ENCODE results near the gene LBH.
A peak's percentile ranks its signal among the peaks of the same experiment; 100 is the strongest.

Gene LBH

DNA sequence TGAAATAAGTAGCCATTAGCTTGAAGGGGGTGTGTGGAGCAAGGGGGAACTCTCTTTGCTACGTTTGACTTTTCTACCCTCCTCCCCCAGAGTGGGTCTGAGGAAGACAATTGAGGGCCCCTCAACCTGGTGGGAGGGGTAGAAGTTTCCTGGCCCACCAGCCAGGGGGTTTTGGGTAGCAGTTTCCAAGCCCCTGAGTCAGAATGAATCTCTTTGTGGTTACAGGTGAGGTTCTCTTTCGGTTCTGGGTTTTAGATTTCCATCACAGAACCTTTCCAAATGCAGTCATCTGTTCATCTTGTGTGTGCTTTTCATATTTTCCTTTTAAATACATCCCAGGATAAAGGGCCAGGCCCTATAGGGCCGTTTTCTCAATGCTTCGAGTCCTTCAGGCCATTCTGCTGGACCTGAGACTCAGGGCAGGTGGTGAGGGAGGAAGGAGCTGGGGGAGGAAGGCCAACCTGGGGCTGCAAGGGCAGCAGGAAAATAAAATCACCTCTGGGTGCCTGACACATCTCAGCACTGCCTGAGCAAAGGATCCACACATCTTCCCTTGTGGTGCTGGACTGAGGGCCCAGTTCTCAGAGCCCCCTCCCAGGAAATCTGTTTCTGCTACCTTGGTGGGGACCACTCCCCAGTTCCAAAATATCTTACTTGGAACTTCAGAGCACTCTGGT is 4.7 kb downstream of the LBH start:
- no peak for DNase-seq (ENCODE audit: low spot score)

DNA sequence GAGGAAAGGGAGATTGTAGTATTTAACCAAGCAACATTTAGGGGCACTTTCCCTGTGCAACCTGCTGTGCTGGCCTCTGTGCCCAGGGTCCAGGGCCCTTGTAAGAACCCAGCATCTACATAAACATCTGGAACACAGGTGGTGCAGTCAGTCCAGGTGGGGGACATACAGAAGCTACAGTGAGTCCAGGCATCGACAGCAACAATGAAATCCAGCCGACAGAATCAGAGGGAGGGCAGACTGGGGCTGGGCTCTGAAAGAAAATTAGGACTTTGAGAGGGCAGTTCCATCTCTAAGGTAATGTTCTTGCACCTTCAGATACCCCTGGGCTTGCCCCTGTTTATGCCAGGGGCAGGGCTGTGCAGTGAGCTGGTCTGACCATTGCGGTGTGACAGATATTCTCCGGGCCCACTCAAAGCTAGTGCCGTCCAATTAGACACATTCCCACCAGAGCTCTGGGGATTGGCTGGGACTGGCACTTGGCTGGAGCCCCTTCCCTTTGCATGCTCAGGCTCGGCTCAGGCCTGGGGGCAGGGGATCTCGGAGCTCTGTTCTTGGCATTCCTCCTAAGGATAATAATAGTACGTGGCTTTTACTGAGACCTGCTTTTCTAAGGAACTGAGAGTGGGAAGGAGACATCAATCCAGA is 5.4 kb downstream of the LBH start:
- no peak for DNase-seq (ENCODE audit: low spot score)

GRCh38 chr2:30237239-30237965 is 6.1 kb downstream of the LBH start:
- no peak for DNase-seq (ENCODE audit: low spot score)

- no peak for DNase-seq (ENCODE audit: low spot score)
Observed at GRCh38 chr2:30237966-30238800, 6.8 kb downstream of the LBH start.

DNA sequence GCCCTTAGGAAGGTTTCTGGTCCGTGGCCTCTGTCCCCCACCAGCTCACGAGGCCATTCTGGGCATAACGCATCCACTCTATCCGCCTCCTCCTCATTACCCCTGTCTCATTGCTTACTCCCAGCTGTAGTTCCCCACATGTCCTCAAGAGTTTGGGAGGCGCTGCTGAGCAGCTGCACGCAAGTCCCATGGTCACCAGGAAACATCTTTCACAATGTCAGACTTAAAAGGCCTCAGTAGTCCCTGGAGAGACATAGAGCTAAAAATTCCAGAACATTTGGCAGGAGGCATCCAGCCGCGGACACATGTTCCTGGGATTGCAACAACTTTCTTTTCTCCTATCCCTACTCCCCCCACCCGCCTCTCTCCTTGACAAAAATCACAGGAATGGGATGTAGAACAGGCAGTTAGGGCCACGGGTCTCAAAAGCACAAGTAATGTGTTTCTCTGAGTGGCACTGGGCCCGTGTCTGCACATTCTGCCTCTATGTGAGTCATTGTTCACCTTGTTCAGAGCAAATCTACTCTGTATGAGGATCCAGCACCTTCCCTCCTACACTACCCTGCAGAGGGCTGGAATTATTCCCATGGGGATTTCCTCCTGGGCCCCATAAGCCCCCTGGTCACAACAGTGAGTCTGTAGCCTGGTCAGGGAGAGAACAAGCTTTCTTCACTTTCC is 8.1 kb downstream of the LBH start:
- DNase-seq (ENCODE audit: low spot score) = peak; percentile 82

GRCh38 chr2:30239986-30240752 is 8.8 kb downstream of the LBH start:
- DNase-seq (ENCODE audit: low spot score) = no peak

DNA sequence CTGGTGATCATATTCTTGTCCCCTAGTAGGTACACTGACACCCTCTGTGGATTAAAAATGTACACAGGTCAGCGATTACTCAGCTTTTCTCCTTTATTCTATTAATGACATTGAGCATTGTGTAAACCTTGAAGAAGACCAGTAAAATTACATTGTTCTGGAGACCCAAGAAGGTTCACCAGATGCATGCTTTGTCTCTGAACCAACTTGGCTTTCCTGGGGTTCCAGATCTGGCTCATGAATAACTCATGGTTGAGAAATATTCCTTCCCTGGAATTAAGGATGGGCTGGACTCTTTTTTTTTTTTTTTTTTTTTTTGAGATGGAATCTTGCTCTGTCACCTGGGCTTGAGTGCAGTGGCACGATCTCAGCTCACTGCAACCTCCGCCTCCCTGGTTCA is 11.9 kb downstream of the LBH start:
- DNase-seq (ENCODE audit: low spot score) = no peak

- DNase-seq (ENCODE audit: low spot score) = no peak
Observed at GRCh38 chr2:30245364-30245763, 14.0 kb downstream of the LBH start.

DNA sequence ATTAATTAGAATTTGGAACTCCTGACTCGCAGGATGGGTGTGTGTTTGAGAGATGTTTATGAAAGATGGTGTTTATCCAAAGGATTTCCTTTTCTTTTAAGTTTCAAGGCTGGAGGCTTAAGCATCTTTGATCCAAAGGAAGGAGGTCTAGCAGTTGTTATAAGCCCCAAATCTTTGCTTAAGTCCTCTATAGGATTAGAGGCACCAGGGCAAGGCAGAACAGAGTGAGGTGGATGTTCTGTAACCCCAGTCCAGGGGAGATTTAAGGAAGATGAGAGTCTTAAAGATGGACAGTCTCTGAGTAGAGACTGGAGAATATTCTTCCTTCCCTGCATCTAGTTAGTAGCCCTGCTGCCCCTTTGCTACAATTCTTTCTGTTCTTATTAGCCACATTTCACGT is 17.5 kb downstream of the LBH start:
- no peak for DNase-seq (ENCODE audit: low spot score)

DNA sequence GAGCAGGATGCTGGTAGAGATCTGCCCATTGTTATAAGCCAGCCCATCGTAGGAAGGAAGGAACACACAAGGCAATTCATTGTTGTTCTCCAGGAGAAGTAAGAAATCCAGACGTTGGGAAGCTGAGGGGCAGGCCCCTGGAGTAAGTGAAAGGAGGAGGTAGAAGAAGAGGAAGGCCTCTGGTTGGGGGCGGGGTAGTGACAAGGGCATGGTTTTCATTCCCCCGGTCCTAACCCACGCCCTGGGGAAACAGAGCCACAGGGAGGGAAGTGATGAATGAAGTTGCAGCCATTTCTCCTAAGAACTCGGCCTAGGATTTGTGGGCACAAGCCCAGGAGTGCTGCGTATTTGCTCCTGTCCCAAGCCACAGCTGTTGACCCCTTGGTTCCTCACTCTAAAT is 18.0 kb downstream of the LBH start:
- DNase-seq (ENCODE audit: low spot score) = no peak

DNA sequence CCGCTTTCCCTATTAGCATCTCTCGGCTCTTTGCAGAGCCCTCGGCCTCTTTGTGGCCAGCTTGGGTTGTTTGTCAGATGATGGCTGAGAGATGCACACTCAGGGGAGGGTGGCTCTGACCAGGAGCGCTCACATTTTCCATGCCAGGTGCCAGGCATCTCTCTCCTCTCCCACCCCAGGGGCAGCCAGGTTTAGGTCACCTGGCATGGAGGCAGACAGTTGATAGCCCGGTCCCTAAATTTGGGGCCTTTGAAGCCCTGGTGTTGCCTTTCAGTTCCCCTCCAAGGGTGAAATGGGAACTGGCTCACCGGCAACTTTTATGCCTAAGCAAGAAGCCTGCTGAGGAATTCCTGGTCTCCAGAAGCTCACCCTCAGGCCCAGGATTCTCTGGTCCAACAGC is 19.1 kb downstream of the LBH start:
- no peak for DNase-seq (ENCODE audit: low spot score)

GRCh38 chr2:30252723-30253701 is 21.7 kb downstream of the LBH start:
- peak; percentile 77 for DNase-seq (ENCODE audit: low spot score)

DNA sequence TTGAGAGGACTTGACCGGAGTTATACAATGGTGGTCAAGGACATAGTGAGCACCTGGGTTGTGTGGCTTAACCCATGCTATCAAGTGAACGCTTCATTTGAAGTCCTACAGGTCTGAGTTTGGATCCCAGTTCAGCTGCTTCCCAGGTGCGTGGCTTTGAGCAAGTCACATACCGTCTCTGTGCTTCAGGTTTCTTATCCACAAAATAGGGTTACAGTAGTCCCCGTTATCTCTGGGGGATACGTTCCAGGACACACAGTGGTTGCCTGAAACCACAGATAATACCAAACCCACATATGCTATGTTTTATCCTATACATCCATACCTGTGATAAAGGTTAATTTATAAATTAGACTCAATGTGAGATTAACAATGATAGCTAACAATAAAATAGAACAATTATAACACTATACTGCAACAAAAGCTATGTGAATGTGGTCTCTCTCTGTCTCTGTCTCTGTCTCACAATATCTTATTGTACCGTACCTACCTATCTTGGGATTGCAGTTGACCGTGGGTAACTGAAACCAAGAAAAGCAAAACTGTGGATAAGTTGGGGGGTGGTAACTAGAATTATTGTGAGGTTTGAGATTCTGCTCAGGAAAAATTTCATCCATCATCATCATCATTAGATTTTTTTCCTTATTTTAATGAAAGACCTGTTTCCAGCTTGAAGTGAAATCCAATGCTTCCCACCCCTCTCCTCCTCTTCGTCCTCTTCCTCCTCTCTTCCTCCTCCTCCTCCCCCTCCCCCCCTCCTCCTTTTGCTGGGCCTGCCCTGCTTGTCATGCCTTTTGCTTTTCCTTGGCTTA is 22.7 kb downstream of the LBH start:
- no peak for DNase-seq (ENCODE audit: low spot score)

DNA sequence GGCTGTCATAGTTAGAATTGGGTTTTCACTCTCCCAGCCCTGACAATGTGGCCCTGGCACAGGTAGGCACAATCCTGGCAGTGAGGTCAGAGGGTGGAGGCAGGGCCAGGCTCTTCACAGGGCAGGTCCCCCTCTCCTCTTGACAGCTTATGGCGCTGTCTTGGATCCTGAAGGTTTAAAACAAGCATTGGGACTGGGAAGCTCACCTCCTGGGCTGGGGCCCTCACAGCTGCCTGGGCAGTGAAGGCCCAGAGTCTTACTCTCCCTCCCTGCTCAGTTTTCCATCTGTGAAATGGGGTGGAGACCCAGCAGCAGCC is 23.3 kb downstream of the LBH start:
- no peak for DNase-seq (ENCODE audit: low spot score)

DNA sequence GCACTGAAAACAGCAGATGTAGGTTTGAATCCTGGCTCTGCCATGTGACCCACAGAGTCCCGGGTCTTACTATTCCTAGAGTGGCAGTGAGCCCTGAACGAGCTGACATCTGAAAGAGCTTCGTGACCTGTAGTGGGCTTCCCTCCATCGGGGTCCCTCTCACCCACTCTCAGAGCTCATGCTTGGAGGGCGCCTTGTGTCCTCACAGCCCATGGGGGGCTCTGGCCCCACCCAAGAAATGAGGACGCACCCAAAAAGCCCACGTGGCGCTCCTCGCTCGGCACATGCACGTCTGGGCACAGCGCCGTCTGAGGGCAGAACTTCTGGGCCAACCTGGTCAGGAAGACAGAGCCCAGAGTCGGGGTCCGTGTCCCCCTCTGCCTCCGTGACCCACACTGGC is 23.7 kb downstream of the LBH start:
- DNase-seq (ENCODE audit: low spot score) = no peak

- no peak for DNase-seq (ENCODE audit: low spot score)
Observed at GRCh38 chr2:30255466-30256408, 24.4 kb downstream of the LBH start.

DNA sequence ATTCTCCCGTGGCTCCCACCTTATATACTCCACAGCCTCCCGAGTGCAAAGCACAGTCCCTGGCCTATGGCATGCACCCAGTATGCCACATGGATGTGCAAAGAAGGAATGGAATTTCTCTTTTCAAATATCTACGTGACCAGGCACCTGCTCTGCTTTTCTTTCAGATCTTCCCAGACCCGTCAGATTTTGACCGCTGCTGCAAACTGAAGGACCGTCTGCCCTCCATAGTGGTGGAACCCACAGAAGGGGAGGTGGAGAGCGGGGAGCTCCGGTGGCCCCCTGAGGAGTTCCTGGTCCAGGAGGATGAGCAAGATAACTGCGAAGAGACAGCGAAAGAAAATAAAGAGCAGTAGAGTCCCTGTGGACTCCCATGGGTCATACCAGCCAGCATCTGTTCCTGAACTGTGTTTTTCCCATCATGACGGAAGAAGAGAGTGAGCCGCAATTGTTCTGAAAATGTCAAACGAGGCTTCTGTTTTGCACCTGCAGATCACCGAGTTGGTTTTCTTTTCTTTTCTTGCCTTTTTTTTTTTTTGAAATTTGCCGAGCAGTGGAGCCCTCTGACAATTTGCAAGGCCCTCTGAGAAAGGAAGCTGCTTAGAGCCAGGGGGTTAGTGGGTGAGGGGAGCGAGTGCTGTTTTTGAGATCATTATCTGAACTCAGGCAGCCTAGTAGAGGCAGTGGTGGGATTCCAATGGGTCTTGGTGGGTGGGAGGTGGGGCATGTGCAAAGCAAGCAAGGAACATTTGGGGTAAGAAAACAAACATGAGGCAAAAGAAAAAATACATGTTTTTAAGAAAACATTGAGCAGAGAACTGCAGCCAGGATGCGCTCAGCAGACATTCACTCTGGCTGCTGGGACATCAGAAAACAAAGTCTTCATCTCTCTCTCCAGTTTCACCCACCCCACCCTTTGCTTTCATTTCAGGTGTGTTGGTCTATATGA is 26.2 kb downstream of the LBH start:
- no peak for DNase-seq (ENCODE audit: low spot score)

Data from hepatic stellate cell (primary cell).